Activated CD8-positive, alpha-beta memory T cell treated with anti-CD3 and anti-CD28 coated beads, Interleukin-2, amount 50 U/mL, for 1 hour (primary cell): ENCODE measurements around the gene DNAAF3.
A peak's percentile ranks its signal among the peaks of the same experiment; 100 is the strongest.
"Not testable (repeated sequence)": the region's sequence is repeated elsewhere in the genome, so short reads cannot be mapped to it uniquely, and the experiment has no call there.

Source experiments
- DNase-seq: peaks from one replicate; pipeline ENCODE4 v3.0.0-alpha.2; 2020; ENCODE audit errors: extremely low read depth

Gene DNAAF3

GRCh38 chr19:55166530-55167268, at the start of gene DNAAF3:
Gene DNAAF3 (minus strand): TSS chr19:55166613. CDS start chr19:55166413, 200 bp downstream.
- DNase-seq: no peak

- no peak for DNase-seq
Measured at GRCh38 chr19:55213547-55213946, 47.1 kb upstream of the DNAAF3 start.

GRCh38 chr19:55212447-55212846, 46.0 kb upstream of the DNAAF3 start:
- DNase-seq: no peak

- DNase-seq: no peak
Measured at GRCh38 chr19:55209693-55210472, 43.5 kb upstream of the DNAAF3 start.

GRCh38 chr19:55208880-55209692, 42.7 kb upstream of the DNAAF3 start, which contains the start of gene PTPRH:
Gene PTPRH (minus strand): TSS chr19:55209501. CDS start chr19:55209433, 68 bp downstream.
- DNase-seq: no peak

GRCh38 chr19:55206664-55207500, 40.5 kb upstream of the DNAAF3 start:
- DNase-seq: no peak

GRCh38 chr19:55202199-55202598, 35.8 kb upstream of the DNAAF3 start:
- DNase-seq: not testable (repeated sequence)

- DNase-seq: no peak
Measured at GRCh38 chr19:55199620-55200204, 33.3 kb upstream of the DNAAF3 start.

GRCh38 chr19:55198651-55199050, 32.2 kb upstream of the DNAAF3 start:
- DNase-seq: no peak

GRCh38 chr19:55197528-55197927, 31.1 kb upstream of the DNAAF3 start:
- DNase-seq: no peak

- no peak for DNase-seq
Measured at GRCh38 chr19:55196803-55197202, 30.4 kb upstream of the DNAAF3 start.

GRCh38 chr19:55193481-55193880, 27.1 kb upstream of the DNAAF3 start:
- DNase-seq: no peak

GRCh38 chr19:55189403-55189835, 23.0 kb upstream of the DNAAF3 start:
- DNase-seq: no peak

- DNase-seq: no peak
Measured at GRCh38 chr19:55188625-55189024, 22.2 kb upstream of the DNAAF3 start.

GRCh38 chr19:55186080-55186479, 19.7 kb upstream of the DNAAF3 start:
- no peak for DNase-seq

GRCh38 chr19:55181740-55182139, 15.3 kb upstream of the DNAAF3 start:
- no peak for DNase-seq

GRCh38 chr19:55179606-55180484, 13.4 kb upstream of the DNAAF3 start, which contains the start of gene SYT5:
Gene SYT5 (minus strand): TSS chr19:55180289. CDS start chr19:55179041, 1,248 bp downstream.
- no peak for DNase-seq

GRCh38 chr19:55178781-55179599, 12.6 kb upstream of the DNAAF3 start:
- DNase-seq: peak; percentile 90

- no peak for DNase-seq
Measured at GRCh38 chr19:55176076-55176475, 9.7 kb upstream of the DNAAF3 start.
